Muscle of leg (tissue), 11 donors: ENCODE results near the gene MARCKSL1. TPM values are rescaled to one million over a fixed set of nuclear protein-coding genes. Genes with fewer than 3 reads are reported as not detected.
"Not testable (repeated sequence)": the region's sequence is repeated elsewhere in the genome, so short reads cannot be mapped to it uniquely, and the experiment has no call there.

Source experiments
- DNase-seq: peaks from one replicate; pipeline ENCODE4 v3.0.0; 2013
- H3K27ac ChIP-seq: one replicate; pipeline ENCODE4 v1.5.1; 2013; ENCODE audit warnings: mild to moderate bottlenecking, low read length, control low read depth
- H3K27me3 ChIP-seq: one replicate; pipeline ENCODE4 v1.6.1; 2013; ENCODE audit warnings: low read length; ENCODE audit not compliant: control insufficient read depth, insufficient read depth
- H3K36me3 ChIP-seq: one replicate; pipeline ENCODE4 v1.6.1; 2013; ENCODE audit warnings: low read length; ENCODE audit not compliant: control insufficient read depth, insufficient read depth
- H3K4me1 ChIP-seq: one replicate; pipeline ENCODE4 v1.6.1; 2013; ENCODE audit warnings: low read length; ENCODE audit not compliant: control insufficient read depth, insufficient read depth
- H3K4me3 ChIP-seq: one replicate; pipeline ENCODE4 v1.5.1; 2013; ENCODE audit warnings: low read length, control low read depth
- H3K9me3 ChIP-seq: replicated peaks from 2 replicates; pipeline ENCODE4 v1.6.1; 2013; ENCODE audit warnings: low read depth, low read length; ENCODE audit not compliant: control insufficient read depth
- WGBS: methylation state at CpG from one replicate; pipeline ENCODE4 v1.1.5; 2013; ENCODE audit warnings: missing lambda C conversion rate; ENCODE audit not compliant: insufficient coverage; 5-methylcytosine and 5-hydroxymethylcytosine counted together
- polyA plus RNA-seq, 8 donors: library from polyadenylated mRNA; unstranded; fragments of 120-200 nt; gene quantifications; one replicate each; pipeline versions ENCODE4 v1.2.1 to v1.2.3, GENCODE V29; 2013; ENCODE audit warnings: inconsistent platforms in 1 of 8, low replicate concordance in 1 of 8; ENCODE audit not compliant: insufficient read length in 8 of 8, insufficient read depth in 1 of 8
- total RNA-seq: library from RNA; stranded (reverse); fragments of 120-200 nt; gene quantifications from one replicate; pipeline ENCODE4 v1.2.4, GENCODE V29; 2013

The MARCKSL1 gene
- total and polyA plus RNA-seq, 9 donors: 50.1 to 210 (median 174) TPM

- H3K36me3 ChIP-seq: peaks cover 18% of the 10 kb centered on the region
- H3K4me1 ChIP-seq: no peaks in the 10 kb centered on the region
- no peaks in the 10 kb centered on the region for H3K27me3 ChIP-seq
- no peak overlapping the region for H3K4me3 ChIP-seq
- H3K27ac ChIP-seq: no peak overlapping the region
- no peak for DNase-seq
- WGBS: 89% methylated on average over 5 of the region's 10 CpGs
- H3K9me3 ChIP-seq: no peaks in the 10 kb centered on the region
These were observed 17.7 kb downstream of the MARCKSL1 start for GRCh38 chr1:32318127-32318869.

- H3K9me3 ChIP-seq: no peaks in the 10 kb centered on the region
- H3K4me3 ChIP-seq: no peak overlapping the region
- H3K27ac ChIP-seq: no peak overlapping the region
- WGBS: no CpG with 5 or more reads among the region's 3 CpGs
- no peaks in the 10 kb centered on the region for H3K27me3 ChIP-seq
- H3K36me3 ChIP-seq: peaks cover 11% of the 10 kb centered on the region
- no peaks in the 10 kb centered on the region for H3K4me1 ChIP-seq
- no peak for DNase-seq
These were observed 19.1 kb downstream of the MARCKSL1 start for GRCh38 chr1:32316903-32317277.

- Histone ChIP-seq H3K27ac (no peak overlapping the region), H3K36me3 (no peaks in the 10 kb centered on the region), H3K4me3 (no peak overlapping the region), H3K9me3 (no peaks in the 10 kb centered on the region), H3K27me3 (no peaks in the 10 kb centered on the region), H3K4me1 (no peaks in the 10 kb centered on the region)
- no peak for DNase-seq
- 80% methylated on average over 1 of the region's 2 CpGs for WGBS
These were observed 24.2 kb downstream of the MARCKSL1 start for GRCh38 chr1:32311709-32312393.

- no peak for DNase-seq
- Histone ChIP-seq H3K27me3 (no peaks in the 10 kb centered on the region), H3K27ac (no peak overlapping the region), H3K9me3 (peaks cover 5% of the 10 kb centered on the region), H3K4me3 (no peak overlapping the region), H3K4me1 (no peaks in the 10 kb centered on the region), H3K36me3 (no peaks in the 10 kb centered on the region)
- 100% methylated on average over 1 of the region's 1 CpG for WGBS
These were observed 26.1 kb downstream of the MARCKSL1 start for GRCh38 chr1:32309960-32310359.

- DNase-seq: no peak
- no peak overlapping the region for H3K27ac ChIP-seq
- H3K9me3 ChIP-seq: peaks cover 5% of the 10 kb centered on the region
- H3K27me3 ChIP-seq: no peaks in the 10 kb centered on the region
- H3K4me1 ChIP-seq: no peaks in the 10 kb centered on the region
- no CpG with 5 or more reads among the region's 2 CpGs for WGBS
- H3K36me3 ChIP-seq: peaks cover 4% of the 10 kb centered on the region
- no peak overlapping the region for H3K4me3 ChIP-seq
These were observed 28.7 kb downstream of the MARCKSL1 start for GRCh38 chr1:32307324-32307723.

GRCh38 chr1:32305310-32305709 is 30.7 kb downstream of the MARCKSL1 start:
- no CpG with 5 or more reads among the region's 2 CpGs for WGBS
- peaks cover 4% of the 10 kb centered on the region for H3K36me3 ChIP-seq

GRCh38 chr1:32303997-32304622 is 31.9 kb downstream of the MARCKSL1 start:
- Histone ChIP-seq H3K9me3 (peaks cover 5% of the 10 kb centered on the region), H3K27me3 (no peaks in the 10 kb centered on the region), H3K36me3 (peaks cover 4% of the 10 kb centered on the region), H3K27ac (no peak overlapping the region), H3K4me3 (no peak overlapping the region), H3K4me1 (no peaks in the 10 kb centered on the region)
- DNase-seq: no peak
- WGBS: 92% methylated on average over 2 of the region's 3 CpGs

More at GRCh38 chr1:32305310-32305709, 30.7 kb downstream of the MARCKSL1 start:
- DNase-seq: no peak
- Histone ChIP-seq H3K4me1 (no peaks in the 10 kb centered on the region), H3K27ac (no peak overlapping the region), H3K27me3 (no peaks in the 10 kb centered on the region), H3K9me3 (peaks cover 5% of the 10 kb centered on the region), H3K4me3 (no peak overlapping the region)

GRCh38 chr1:32303358-32303757 is 32.7 kb downstream of the MARCKSL1 start:
- Histone ChIP-seq H3K27me3 (no peaks in the 10 kb centered on the region), H3K4me3 (no peak overlapping the region), H3K9me3 (peaks cover 5% of the 10 kb centered on the region), H3K4me1 (no peaks in the 10 kb centered on the region), H3K27ac (no peak overlapping the region), H3K36me3 (peaks cover 4% of the 10 kb centered on the region)
- WGBS: 80% methylated on average over 1 of the region's 3 CpGs
- DNase-seq: no peak

GRCh38 chr1:32299327-32299726 is 36.7 kb downstream of the MARCKSL1 start:
- H3K36me3 ChIP-seq: peaks cover 4% of the 10 kb centered on the region
- H3K4me3 ChIP-seq: no peak overlapping the region
- no peak for DNase-seq
- H3K4me1 ChIP-seq: no peaks in the 10 kb centered on the region
- no peaks in the 10 kb centered on the region for H3K9me3 ChIP-seq
- no peaks in the 10 kb centered on the region for H3K27me3 ChIP-seq
- no peak overlapping the region for H3K27ac ChIP-seq

- H3K4me3 ChIP-seq, H3K4me1 ChIP-seq, H3K9me3 ChIP-seq, H3K27ac ChIP-seq, H3K36me3 ChIP-seq, H3K27me3 ChIP-seq, DNase-seq: not testable (repeated sequence)
- 92% methylated on average over 4 of the region's 16 CpGs for WGBS
These were observed 37.8 kb downstream of the MARCKSL1 start for GRCh38 chr1:32298211-32298610.
